ENCODE results near the gene PACSIN2. TPM values are rescaled to one million over a fixed set of nuclear protein-coding genes. Genes with fewer than 3 reads are reported as not detected.

The PACSIN2 gene
- total and polyA plus RNA-seq, 2 of the 13 experiments (the other 11 are each of a cell fraction or from before 2014, with no cell fraction given) = 54.1 to 68.8 TPM

DNA sequence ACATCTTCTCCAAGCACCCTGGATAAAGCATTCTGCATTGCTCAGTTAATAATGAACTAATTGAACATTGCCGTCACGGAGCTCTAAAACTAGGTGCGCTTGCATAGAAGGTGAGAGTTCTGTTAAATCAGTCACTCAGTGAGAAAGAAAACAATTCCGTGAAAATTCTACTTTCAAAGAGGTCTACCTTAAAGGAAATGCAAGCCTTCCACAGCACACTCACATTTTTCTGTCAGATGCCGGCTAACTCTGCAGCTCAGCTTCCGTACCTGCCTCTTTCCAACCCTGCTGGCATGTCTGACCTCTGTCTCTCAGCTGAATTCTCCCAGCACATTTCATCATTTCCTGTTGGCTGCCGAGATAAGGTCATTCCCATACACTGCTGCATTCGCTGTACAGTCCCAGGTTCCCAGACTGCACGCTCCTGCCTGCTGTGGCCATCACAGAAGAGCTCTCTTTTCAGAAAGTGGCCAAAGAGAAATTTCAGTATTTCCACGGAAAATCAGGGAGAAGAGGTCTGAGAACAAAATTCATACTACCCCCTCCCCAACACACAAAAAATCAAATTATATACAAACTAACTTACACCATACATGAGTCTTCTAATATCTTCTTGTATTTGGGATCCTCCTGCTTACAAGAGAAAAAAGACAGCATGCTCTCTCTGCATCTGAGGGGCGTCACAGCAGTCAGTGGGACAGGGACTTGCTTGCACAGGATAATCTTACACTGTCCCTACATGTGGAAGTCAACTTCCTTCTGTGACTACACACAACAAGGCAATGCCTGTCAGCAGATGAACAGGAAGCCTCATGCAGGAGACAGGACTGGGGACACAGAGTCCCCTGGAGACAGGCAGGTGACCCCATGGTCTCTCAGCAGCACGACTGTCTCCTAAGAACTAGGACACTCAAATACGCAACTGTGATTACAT, 55.1 kb downstream of the PACSIN2 start (continued):
- TF ChIP-seq GPN1 (CRISPR knock-in tag; IDR thresholded peaks at IDR 0.05; ENCODE audit: borderline replicate concordance) (no peak), ZSCAN25 (CRISPR knock-in tag; IDR thresholded peaks at IDR 0.05) (peak; percentile 46; the same call in 1 of the 2 replicates), ZNF44 (CRISPR knock-in tag; IDR thresholded peaks at IDR 0.05) (no peak), RBM39 (IDR thresholded peaks at IDR 0.05; ENCODE audit: low read depth, low read length, poor library complexity, severe bottlenecking) (no peak), ZMYM4 (CRISPR knock-in tag; IDR thresholded peaks at IDR 0.05) (peak; percentile 67), HNF4A (CRISPR knock-in tag; IDR thresholded peaks at IDR 0.05) (peak; percentile 83), ZNF792 (CRISPR knock-in tag; IDR thresholded peaks at IDR 0.05) (peak; percentile 98), KDM2A (CRISPR knock-in tag; IDR thresholded peaks at IDR 0.05; ENCODE audit: borderline replicate concordance, low read depth) (peak; percentile 53; the same call in 1 of the 2 replicates), ZNF691 (CRISPR knock-in tag; IDR thresholded peaks at IDR 0.05; ENCODE audit: borderline replicate concordance, low read depth) (peak; percentile 71; the same call in 1 of the 2 replicates), ZFP37 (CRISPR knock-in tag; IDR thresholded peaks at IDR 0.05; ENCODE audit: borderline replicate concordance) (0 out of 2 replicates have a peak, but pooled peaks have one; percentile 49), ZNF773 (CRISPR knock-in tag; IDR thresholded peaks at IDR 0.05; ENCODE audit: borderline replicate concordance) (no peak), HIC2 (CRISPR knock-in tag; IDR thresholded peaks at IDR 0.05; ENCODE audit: low read depth) (0 out of 2 replicates have a peak, but pooled peaks have one; percentile 33), SOX13 (IDR thresholded peaks at IDR 0.05) (peak; percentile 41; the same call in 1 of the 2 replicates), SOX13 (CRISPR knock-in tag; conservative IDR thresholded peaks at IDR 0.05 in 1 of 2, IDR thresholded peaks at IDR 0.05 in 1 of 2) (peak in 1 of 2 experiments; percentile 84; a peak in 2 of 4 replicates), ZNF605 (CRISPR knock-in tag; IDR thresholded peaks at IDR 0.05) (peak; percentile 32; the same call in 1 of the 2 replicates), ZNF12 (CRISPR knock-in tag; IDR thresholded peaks at IDR 0.05) (peak; percentile 86), MYC (CRISPR knock-in tag; IDR thresholded peaks at IDR 0.05; ENCODE audit: borderline replicate concordance) (peak; percentile 66; the same call in 1 of the 2 replicates), ARID3A (IDR thresholded peaks at IDR 0.05; ENCODE audit: low read depth, low read length) (peak; percentile 60; the same call in 1 of the 2 replicates), HDAC2 (CRISPR knock-in tag; IDR thresholded peaks at IDR 0.05) (peak; percentile 88), ZNF17 (CRISPR knock-in tag; IDR thresholded peaks at IDR 0.05) (no peak), ZNF816 (CRISPR knock-in tag; IDR thresholded peaks at IDR 0.05; ENCODE audit: borderline replicate concordance) (no peak), ZFP82 (CRISPR knock-in tag; IDR thresholded peaks at IDR 0.05; ENCODE audit: borderline replicate concordance) (no peak)
- TF ChIP-seq, protein P1, sequence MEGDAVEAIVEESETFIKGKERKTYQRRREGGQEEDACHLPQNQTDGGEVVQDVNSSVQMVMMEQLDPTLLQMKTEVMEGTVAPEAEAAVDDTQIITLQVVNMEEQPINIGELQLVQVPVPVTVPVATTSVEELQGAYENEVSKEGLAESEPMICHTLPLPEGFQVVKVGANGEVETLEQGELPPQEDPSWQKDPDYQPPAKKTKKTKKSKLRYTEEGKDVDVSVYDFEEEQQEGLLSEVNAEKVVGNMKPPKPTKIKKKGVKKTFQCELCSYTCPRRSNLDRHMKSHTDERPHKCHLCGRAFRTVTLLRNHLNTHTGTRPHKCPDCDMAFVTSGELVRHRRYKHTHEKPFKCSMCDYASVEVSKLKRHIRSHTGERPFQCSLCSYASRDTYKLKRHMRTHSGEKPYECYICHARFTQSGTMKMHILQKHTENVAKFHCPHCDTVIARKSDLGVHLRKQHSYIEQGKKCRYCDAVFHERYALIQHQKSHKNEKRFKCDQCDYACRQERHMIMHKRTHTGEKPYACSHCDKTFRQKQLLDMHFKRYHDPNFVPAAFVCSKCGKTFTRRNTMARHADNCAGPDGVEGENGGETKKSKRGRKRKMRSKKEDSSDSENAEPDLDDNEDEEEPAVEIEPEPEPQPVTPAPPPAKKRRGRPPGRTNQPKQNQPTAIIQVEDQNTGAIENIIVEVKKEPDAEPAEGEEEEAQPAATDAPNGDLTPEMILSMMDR (CRISPR knock-in tag; IDR thresholded peaks at IDR 0.05) = peak; percentile 14; the same call in 1 of the 2 replicates
